HEK293 (cell line): ENCODE measurements around the gene MCEMP1.

ENCODE experiments used
- GLI4 ChIP-seq: fragments of 450-650 bp; formaldehyde crosslinking; IDR thresholded peaks from 2 replicates; pipeline ENCODE4 v1.5.1; 2016; ENCODE audit warnings: missing biosample characterization, missing genetic modification characterization
- GLIS1 ChIP-seq: fragments of 450-650 bp; formaldehyde crosslinking; IDR thresholded peaks from 2 replicates; pipeline ENCODE4 v1.5.1; 2016; ENCODE audit warnings: missing biosample characterization, missing genetic modification characterization
- GLIS2 ChIP-seq: fragments of 450-650 bp; formaldehyde crosslinking; IDR thresholded peaks from 2 replicates; pipeline ENCODE4 v1.5.1; 2016; ENCODE audit warnings: missing biosample characterization, missing genetic modification characterization
- HOXD13 ChIP-seq: sonication (generic); formaldehyde crosslinking; IDR thresholded peaks from 2 replicates; pipeline ENCODE4 v1.8.0; 2022; ENCODE audit warnings: missing genetic modification reagents, borderline replicate concordance
- OVOL3 ChIP-seq: fragments of 450-650 bp; formaldehyde crosslinking; IDR thresholded peaks from 2 replicates; pipeline ENCODE4 v1.5.1; 2016; ENCODE audit warnings: missing biosample characterization, missing genetic modification characterization
- SCRT1 ChIP-seq: fragments of 450-650 bp; formaldehyde crosslinking; IDR thresholded peaks from 2 replicates; pipeline ENCODE4 v1.5.1; 2016; ENCODE audit warnings: missing biosample characterization, missing genetic modification characterization, borderline replicate concordance
- SP3 ChIP-seq: fragments of 450-650 bp; formaldehyde crosslinking; IDR thresholded peaks from 2 replicates; pipeline ENCODE4 v1.5.1; 2016; ENCODE audit warnings: missing biosample characterization, missing genetic modification characterization
- TRIM28 ChIP-seq: IDR thresholded peaks from 2 replicates; pipeline ENCODE4 v1.6.1; 2011; ENCODE audit warnings: low read length, control low read depth, borderline replicate concordance
- ZFHX2 ChIP-seq: fragments of 450-650 bp; formaldehyde crosslinking; conservative IDR thresholded peaks from 2 replicates; pipeline ENCODE4 v1.5.1; 2016; ENCODE audit warnings: missing biosample characterization, missing genetic modification characterization
- ZFP37 ChIP-seq: fragments of 450-650 bp; formaldehyde crosslinking; IDR thresholded peaks from 2 replicates; pipeline ENCODE4 v1.5.1; 2016; ENCODE audit warnings: missing biosample characterization, missing genetic modification characterization
- ZNF157 ChIP-seq: fragments of 450-650 bp; formaldehyde crosslinking; IDR thresholded peaks from 2 replicates; pipeline ENCODE4 v1.5.1; 2016; ENCODE audit warnings: missing biosample characterization, missing genetic modification characterization
- ZNF2 ChIP-seq: fragments of 450-650 bp; formaldehyde crosslinking; IDR thresholded peaks from 2 replicates; pipeline ENCODE4 v1.5.1; 2016; ENCODE audit warnings: missing biosample characterization, missing genetic modification characterization
- ZNF214 ChIP-seq: fragments of 450-650 bp; formaldehyde crosslinking; IDR thresholded peaks from 2 replicates; pipeline ENCODE4 v1.5.1; 2017; ENCODE audit warnings: missing biosample characterization, mild to moderate bottlenecking, missing genetic modification characterization, borderline replicate concordance
- ZNF223 ChIP-seq: fragments of 450-650 bp; formaldehyde crosslinking; IDR thresholded peaks from 2 replicates; pipeline ENCODE4 v1.5.1; 2016; ENCODE audit warnings: missing biosample characterization, missing genetic modification characterization
- ZNF302 ChIP-seq: fragments of 450-650 bp; formaldehyde crosslinking; IDR thresholded peaks from 2 replicates; pipeline ENCODE4 v1.5.1; 2016; ENCODE audit warnings: missing biosample characterization, missing genetic modification characterization, low read depth
- ZNF335 ChIP-seq: fragments of 450-650 bp; formaldehyde crosslinking; conservative IDR thresholded peaks from 2 replicates; pipeline ENCODE4 v1.5.1; 2016; ENCODE audit warnings: missing biosample characterization, missing genetic modification characterization
- ZNF341 ChIP-seq: fragments of 450-650 bp; formaldehyde crosslinking; IDR thresholded peaks from 2 replicates; pipeline ENCODE4; 2016; ENCODE audit warnings: low read depth, missing biosample characterization, missing genetic modification characterization
- ZNF404 ChIP-seq: fragments of 450-650 bp; formaldehyde crosslinking; IDR thresholded peaks from 2 replicates; pipeline ENCODE4 v1.5.1; 2017; ENCODE audit warnings: missing biosample characterization, missing genetic modification characterization
- ZNF544 ChIP-seq: fragments of 450-650 bp; formaldehyde crosslinking; IDR thresholded peaks from 2 replicates; pipeline ENCODE4 v1.5.0; 2017; ENCODE audit warnings: missing biosample characterization, missing genetic modification characterization
- ZNF585B ChIP-seq: fragments of 450-650 bp; formaldehyde crosslinking; IDR thresholded peaks from 2 replicates; pipeline ENCODE4 v1.5.1; 2016; ENCODE audit warnings: missing biosample characterization, missing genetic modification characterization
- ZNF600 ChIP-seq: fragments of 450-650 bp; formaldehyde crosslinking; IDR thresholded peaks from 2 replicates; pipeline ENCODE4 v1.5.1; 2016; ENCODE audit warnings: missing biosample characterization, missing genetic modification characterization
- ZNF654 ChIP-seq: fragments of 450-650 bp; formaldehyde crosslinking; IDR thresholded peaks from 2 replicates; pipeline ENCODE4 v1.5.1; 2016; ENCODE audit warnings: low read depth, missing biosample characterization, missing genetic modification characterization
- ZNF658 ChIP-seq: fragments of 450-650 bp; formaldehyde crosslinking; IDR thresholded peaks from 2 replicates; pipeline ENCODE4; 2016; ENCODE audit warnings: missing biosample characterization, missing genetic modification characterization
- ZNF791 ChIP-seq: fragments of 450-650 bp; formaldehyde crosslinking; IDR thresholded peaks from 2 replicates; pipeline ENCODE4 v1.5.1; 2016; ENCODE audit warnings: missing biosample characterization, missing genetic modification characterization
- TF ChIP-seq, protein P1 (sequence below): fragments of 450-650 bp; formaldehyde crosslinking; IDR thresholded peaks from 2 replicates; pipeline ENCODE4 v1.5.1; 2016; ENCODE audit warnings: missing biosample characterization, missing genetic modification characterization
- TF ChIP-seq, protein P2 (sequence below): fragments of 450-650 bp; formaldehyde crosslinking; IDR thresholded peaks from 2 replicates; pipeline ENCODE4 v1.5.1; 2016; ENCODE audit warnings: missing biosample characterization, missing genetic modification characterization, borderline replicate concordance
- TF ChIP-seq, protein P3 (sequence below): fragments of 450-650 bp; formaldehyde crosslinking; IDR thresholded peaks from 2 replicates; pipeline ENCODE4 v1.5.1; 2016; ENCODE audit warnings: missing biosample characterization, missing genetic modification characterization
- TF ChIP-seq, protein P4 (sequence below): fragments of 450-650 bp; formaldehyde crosslinking; IDR thresholded peaks from 2 replicates; pipeline ENCODE4 v1.5.1; 2016; ENCODE audit warnings: missing biosample characterization, missing genetic modification characterization, low read depth
- TF ChIP-seq, protein P5 (sequence below): IDR thresholded peaks from 2 replicates; pipeline ENCODE4 v1.6.1; 2011; ENCODE audit warnings: mild to moderate bottlenecking, low read depth, low read length, borderline replicate concordance
- TF ChIP-seq, protein P6 (sequence below): fragments of 450-650 bp; formaldehyde crosslinking; conservative IDR thresholded peaks from 2 replicates; pipeline ENCODE4 v1.5.1; 2016; ENCODE audit warnings: low read depth, missing biosample characterization, missing genetic modification characterization

Gene MCEMP1

DNA sequence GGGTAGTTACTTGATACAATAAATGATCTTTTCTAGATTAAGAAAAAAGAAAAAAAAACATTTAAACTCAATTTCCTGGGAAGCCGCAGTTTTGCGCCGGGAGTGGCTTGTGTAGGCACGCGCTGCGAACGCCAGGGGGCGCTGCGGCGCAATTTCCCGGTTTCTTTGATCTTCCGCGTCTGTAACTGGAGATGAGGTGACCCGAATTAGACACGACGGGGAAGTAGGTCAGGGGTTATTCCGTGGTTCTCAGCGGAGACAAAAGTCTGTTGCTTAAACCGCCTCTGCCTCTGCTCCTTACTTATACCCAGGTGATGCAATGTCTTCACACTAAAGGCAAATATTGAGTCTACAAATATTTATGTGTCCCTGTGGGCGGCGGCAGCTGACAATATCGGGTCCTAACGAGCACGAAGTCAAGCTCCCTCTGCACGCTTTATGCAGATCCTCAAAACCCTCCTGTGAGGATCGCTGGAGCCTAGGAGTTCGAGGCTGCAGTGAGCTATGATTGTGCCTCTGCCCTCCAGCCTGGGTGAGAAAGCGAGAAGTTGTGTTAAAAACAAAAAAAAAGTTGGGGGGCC lies 24.7 kb upstream of the MCEMP1 start (continued):
- TF ChIP-seq, protein P1, sequence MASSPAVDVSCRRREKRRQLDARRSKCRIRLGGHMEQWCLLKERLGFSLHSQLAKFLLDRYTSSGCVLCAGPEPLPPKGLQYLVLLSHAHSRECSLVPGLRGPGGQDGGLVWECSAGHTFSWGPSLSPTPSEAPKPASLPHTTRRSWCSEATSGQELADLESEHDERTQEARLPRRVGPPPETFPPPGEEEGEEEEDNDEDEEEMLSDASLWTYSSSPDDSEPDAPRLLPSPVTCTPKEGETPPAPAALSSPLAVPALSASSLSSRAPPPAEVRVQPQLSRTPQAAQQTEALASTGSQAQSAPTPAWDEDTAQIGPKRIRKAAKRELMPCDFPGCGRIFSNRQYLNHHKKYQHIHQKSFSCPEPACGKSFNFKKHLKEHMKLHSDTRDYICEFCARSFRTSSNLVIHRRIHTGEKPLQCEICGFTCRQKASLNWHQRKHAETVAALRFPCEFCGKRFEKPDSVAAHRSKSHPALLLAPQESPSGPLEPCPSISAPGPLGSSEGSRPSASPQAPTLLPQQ (tag by site-specific recombination), result peak; percentile 66; the same call in 1 of the 2 replicates
- TF ChIP-seq ZNF544 (tag by site-specific recombination) (no peak), ZNF2 (tag by site-specific recombination) (peak; percentile 90; the same call in 1 of the 2 replicates), GLI4 (tag by site-specific recombination) (no peak), ZNF302 (tag by site-specific recombination) (no peak), ZFHX2 (tag by site-specific recombination) (peak; percentile 77), SCRT1 (tag by site-specific recombination) (0 out of 2 replicates have a peak, but pooled peaks have one; percentile 29), ZNF157 (tag by site-specific recombination) (no peak), GLIS2 (tag by site-specific recombination) (no peak), ZNF585B (tag by site-specific recombination) (no peak), ZNF654 (tag by site-specific recombination) (peak; percentile 59), OVOL3 (tag by site-specific recombination) (no peak), ZNF600 (tag by site-specific recombination) (0 out of 2 replicates have a peak, but pooled peaks have one; percentile 34), GLIS1 (0 out of 2 replicates have a peak, but pooled peaks have one; percentile 23), ZNF223 (tag by site-specific recombination) (no peak), HOXD13 (CRISPR knock-in tag) (no peak), ZNF214 (tag by site-specific recombination) (no peak), ZFP37 (tag by site-specific recombination) (no peak), ZNF335 (tag by site-specific recombination) (peak; percentile 87), TRIM28 (0 out of 2 replicates have a peak, but pooled peaks have one; percentile 35), SP3 (tag by site-specific recombination) (no peak), ZNF404 (tag by site-specific recombination) (no peak), ZNF791 (tag by site-specific recombination) (no peak), ZNF658 (tag by site-specific recombination) (no peak), ZNF341 (tag by site-specific recombination) (no peak)
- TF ChIP-seq, protein P2, sequence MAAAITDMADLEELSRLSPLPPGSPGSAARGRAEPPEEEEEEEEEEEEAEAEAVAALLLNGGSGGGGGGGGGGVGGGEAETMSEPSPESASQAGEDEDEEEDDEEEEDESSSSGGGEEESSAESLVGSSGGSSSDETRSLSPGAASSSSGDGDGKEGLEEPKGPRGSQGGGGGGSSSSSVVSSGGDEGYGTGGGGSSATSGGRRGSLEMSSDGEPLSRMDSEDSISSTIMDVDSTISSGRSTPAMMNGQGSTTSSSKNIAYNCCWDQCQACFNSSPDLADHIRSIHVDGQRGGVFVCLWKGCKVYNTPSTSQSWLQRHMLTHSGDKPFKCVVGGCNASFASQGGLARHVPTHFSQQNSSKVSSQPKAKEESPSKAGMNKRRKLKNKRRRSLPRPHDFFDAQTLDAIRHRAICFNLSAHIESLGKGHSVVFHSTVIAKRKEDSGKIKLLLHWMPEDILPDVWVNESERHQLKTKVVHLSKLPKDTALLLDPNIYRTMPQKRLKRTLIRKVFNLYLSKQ, result no peak
- TF ChIP-seq, protein P3, sequence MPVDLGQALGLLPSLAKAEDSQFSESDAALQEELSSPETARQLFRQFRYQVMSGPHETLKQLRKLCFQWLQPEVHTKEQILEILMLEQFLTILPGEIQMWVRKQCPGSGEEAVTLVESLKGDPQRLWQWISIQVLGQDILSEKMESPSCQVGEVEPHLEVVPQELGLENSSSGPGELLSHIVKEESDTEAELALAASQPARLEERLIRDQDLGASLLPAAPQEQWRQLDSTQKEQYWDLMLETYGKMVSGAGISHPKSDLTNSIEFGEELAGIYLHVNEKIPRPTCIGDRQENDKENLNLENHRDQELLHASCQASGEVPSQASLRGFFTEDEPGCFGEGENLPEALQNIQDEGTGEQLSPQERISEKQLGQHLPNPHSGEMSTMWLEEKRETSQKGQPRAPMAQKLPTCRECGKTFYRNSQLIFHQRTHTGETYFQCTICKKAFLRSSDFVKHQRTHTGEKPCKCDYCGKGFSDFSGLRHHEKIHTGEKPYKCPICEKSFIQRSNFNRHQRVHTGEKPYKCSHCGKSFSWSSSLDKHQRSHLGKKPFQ, result peak; percentile 33; the same call in 1 of the 2 replicates
- TF ChIP-seq, protein P4, sequence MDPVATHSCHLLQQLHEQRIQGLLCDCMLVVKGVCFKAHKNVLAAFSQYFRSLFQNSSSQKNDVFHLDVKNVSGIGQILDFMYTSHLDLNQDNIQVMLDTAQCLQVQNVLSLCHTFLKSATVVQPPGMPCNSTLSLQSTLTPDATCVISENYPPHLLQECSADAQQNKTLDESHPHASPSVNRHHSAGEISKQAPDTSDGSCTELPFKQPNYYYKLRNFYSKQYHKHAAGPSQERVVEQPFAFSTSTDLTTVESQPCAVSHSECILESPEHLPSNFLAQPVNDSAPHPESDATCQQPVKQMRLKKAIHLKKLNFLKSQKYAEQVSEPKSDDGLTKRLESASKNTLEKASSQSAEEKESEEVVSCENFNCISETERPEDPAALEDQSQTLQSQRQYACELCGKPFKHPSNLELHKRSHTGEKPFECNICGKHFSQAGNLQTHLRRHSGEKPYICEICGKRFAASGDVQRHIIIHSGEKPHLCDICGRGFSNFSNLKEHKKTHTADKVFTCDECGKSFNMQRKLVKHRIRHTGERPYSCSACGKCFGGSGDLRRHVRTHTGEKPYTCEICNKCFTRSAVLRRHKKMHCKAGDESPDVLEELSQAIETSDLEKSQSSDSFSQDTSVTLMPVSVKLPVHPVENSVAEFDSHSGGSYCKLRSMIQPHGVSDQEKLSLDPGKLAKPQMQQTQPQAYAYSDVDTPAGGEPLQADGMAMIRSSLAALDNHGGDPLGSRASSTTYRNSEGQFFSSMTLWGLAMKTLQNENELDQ (tag by site-specific recombination), result no peak
- TF ChIP-seq, protein P5, sequence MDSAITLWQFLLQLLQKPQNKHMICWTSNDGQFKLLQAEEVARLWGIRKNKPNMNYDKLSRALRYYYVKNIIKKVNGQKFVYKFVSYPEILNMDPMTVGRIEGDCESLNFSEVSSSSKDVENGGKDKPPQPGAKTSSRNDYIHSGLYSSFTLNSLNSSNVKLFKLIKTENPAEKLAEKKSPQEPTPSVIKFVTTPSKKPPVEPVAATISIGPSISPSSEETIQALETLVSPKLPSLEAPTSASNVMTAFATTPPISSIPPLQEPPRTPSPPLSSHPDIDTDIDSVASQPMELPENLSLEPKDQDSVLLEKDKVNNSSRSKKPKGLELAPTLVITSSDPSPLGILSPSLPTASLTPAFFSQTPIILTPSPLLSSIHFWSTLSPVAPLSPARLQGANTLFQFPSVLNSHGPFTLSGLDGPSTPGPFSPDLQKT, result no peak
- TF ChIP-seq, protein P6, sequence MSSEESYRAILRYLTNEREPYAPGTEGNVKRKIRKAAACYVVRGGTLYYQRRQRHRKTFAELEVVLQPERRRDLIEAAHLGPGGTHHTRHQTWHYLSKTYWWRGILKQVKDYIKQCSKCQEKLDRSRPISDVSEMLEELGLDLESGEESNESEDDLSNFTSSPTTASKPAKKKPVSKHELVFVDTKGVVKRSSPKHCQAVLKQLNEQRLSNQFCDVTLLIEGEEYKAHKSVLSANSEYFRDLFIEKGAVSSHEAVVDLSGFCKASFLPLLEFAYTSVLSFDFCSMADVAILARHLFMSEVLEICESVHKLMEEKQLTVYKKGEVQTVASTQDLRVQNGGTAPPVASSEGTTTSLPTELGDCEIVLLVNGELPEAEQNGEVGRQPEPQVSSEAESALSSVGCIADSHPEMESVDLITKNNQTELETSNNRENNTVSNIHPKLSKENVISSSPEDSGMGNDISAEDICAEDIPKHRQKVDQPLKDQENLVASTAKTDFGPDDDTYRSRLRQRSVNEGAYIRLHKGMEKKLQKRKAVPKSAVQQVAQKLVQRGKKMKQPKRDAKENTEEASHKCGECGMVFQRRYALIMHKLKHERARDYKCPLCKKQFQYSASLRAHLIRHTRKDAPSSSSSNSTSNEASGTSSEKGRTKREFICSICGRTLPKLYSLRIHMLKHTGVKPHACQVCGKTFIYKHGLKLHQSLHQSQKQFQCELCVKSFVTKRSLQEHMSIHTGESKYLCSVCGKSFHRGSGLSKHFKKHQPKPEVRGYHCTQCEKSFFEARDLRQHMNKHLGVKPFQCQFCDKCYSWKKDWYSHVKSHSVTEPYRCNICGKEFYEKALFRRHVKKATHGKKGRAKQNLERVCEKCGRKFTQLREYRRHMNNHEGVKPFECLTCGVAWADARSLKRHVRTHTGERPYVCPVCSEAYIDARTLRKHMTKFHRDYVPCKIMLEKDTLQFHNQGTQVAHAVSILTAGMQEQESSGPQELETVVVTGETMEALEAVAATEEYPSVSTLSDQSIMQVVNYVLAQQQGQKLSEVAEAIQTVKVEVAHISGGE (tag by site-specific recombination), result no peak
